Stomach smooth muscle (tissue), 2 donors: ENCODE results near the gene SUN2.

Experiments used
- H3K27ac ChIP-seq: one replicate; pipeline ENCODE4 v1.7.0; 2013; ENCODE audit warnings: mild to moderate bottlenecking, low read length, inconsistent platforms
- H3K27me3 ChIP-seq, 2 donors: one replicate each; pipeline ENCODE4 v1.7.0; 2013; ENCODE audit warnings: low read length in 2 of 2; ENCODE audit not compliant: insufficient read depth in 2 of 2, control insufficient read depth in 1 of 2
- H3K36me3 ChIP-seq, 2 donors: one replicate each; pipeline ENCODE4 v1.7.0; 2013; ENCODE audit warnings: low read length in 2 of 2; ENCODE audit not compliant: control insufficient read depth in 2 of 2, insufficient read depth in 2 of 2
- H3K4me1 ChIP-seq: one replicate; pipeline ENCODE4 v1.7.0; 2013; ENCODE audit warnings: low read length; ENCODE audit not compliant: control insufficient read depth, insufficient read depth
- H3K4me3 ChIP-seq, 2 donors: one replicate each; pipeline ENCODE4 v1.7.0; 2013; ENCODE audit warnings: low read length in 2 of 2
- H3K9ac ChIP-seq, 2 donors: one replicate each; pipeline ENCODE4 v1.7.0; 2013; ENCODE audit warnings: low read length in 2 of 2, mild to moderate bottlenecking in 1 of 2
- H3K9me3 ChIP-seq, 2 donors: one replicate each; pipeline ENCODE4 v1.7.0; 2013; ENCODE audit warnings: low read length in 2 of 2; ENCODE audit not compliant: control insufficient read depth in 2 of 2
- donor health status: healthy.
- donor health status: Pancreatic carcinoma.

SUN2 gene

GRCh38 chr22:38792833-38793232, 37.0 kb upstream of the SUN2 start:
- H3K27ac ChIP-seq: no peak overlapping the region
- H3K4me3 ChIP-seq: peak overlapping the region; percentile 92 to 96
- H3K9ac ChIP-seq: peak overlapping the region in 1 of 2 donors; percentile 86
- H3K27me3 ChIP-seq: peaks cover 0 to 2% of the 10 kb centered on the region in 2 donors
- no peaks in the 10 kb centered on the region for H3K9me3 ChIP-seq
- peaks cover 8 to 10% of the 10 kb centered on the region in 2 donors for H3K36me3 ChIP-seq
- peaks cover 21% of the 10 kb centered on the region for H3K4me1 ChIP-seq

- Histone ChIP-seq H3K4me1 (peaks cover 28% of the 10 kb centered on the region), H3K27me3 (no peaks in the 10 kb centered on the region), H3K4me3 (no peak overlapping the region), H3K9ac (no peak overlapping the region), H3K9me3 (no peaks in the 10 kb centered on the region), H3K36me3 (peaks cover 8 to 10% of the 10 kb centered on the region in 2 donors), H3K27ac (no peak overlapping the region)
Observed at GRCh38 chr22:38789606-38790005, 33.8 kb upstream of the SUN2 start.

GRCh38 chr22:38788846-38789245, 33.0 kb upstream of the SUN2 start:
- no peak overlapping the region for H3K9ac ChIP-seq
- peaks cover 24% of the 10 kb centered on the region for H3K4me1 ChIP-seq

GRCh38 chr22:38788021-38788816, 32.4 kb upstream of the SUN2 start:
- Histone ChIP-seq H3K9ac (peak overlapping the region in 1 of 2 donors; percentile 42), H3K4me1 (peaks cover 24% of the 10 kb centered on the region)

More at GRCh38 chr22:38788846-38789245, 33.0 kb upstream of the SUN2 start:
- Histone ChIP-seq H3K4me3 (no peak overlapping the region), H3K9me3 (no peaks in the 10 kb centered on the region), H3K36me3 (peaks cover 8 to 10% of the 10 kb centered on the region in 2 donors), H3K27ac (peak overlapping the region; percentile 41), H3K27me3 (no peaks in the 10 kb centered on the region)

GRCh38 chr22:38786631-38787030, 30.8 kb upstream of the SUN2 start:
- Histone ChIP-seq H3K27ac (no peak overlapping the region), H3K9me3 (no peaks in the 10 kb centered on the region), H3K4me3 (no peak overlapping the region), H3K4me1 (peaks cover 24% of the 10 kb centered on the region), H3K36me3 (peaks cover 17% of the 10 kb centered on the region in 2 donors), H3K27me3 (no peaks in the 10 kb centered on the region), H3K9ac (no peak overlapping the region)

More at GRCh38 chr22:38788021-38788816, 32.4 kb upstream of the SUN2 start:
- H3K27ac ChIP-seq: peak overlapping the region; percentile 41
- no peaks in the 10 kb centered on the region for H3K27me3 ChIP-seq
- no peaks in the 10 kb centered on the region for H3K9me3 ChIP-seq
- peaks cover 8 to 10% of the 10 kb centered on the region in 2 donors for H3K36me3 ChIP-seq
- H3K4me3 ChIP-seq: no peak overlapping the region

GRCh38 chr22:38784856-38785255, 29.1 kb upstream of the SUN2 start:
- Histone ChIP-seq H3K4me3 (no peak overlapping the region), H3K36me3 (peaks cover 20 to 21% of the 10 kb centered on the region in 2 donors), H3K9ac (no peak overlapping the region), H3K27ac (no peak overlapping the region), H3K9me3 (no peaks in the 10 kb centered on the region), H3K27me3 (no peaks in the 10 kb centered on the region), H3K4me1 (peaks cover 24% of the 10 kb centered on the region)

- Histone ChIP-seq H3K27me3 (no peaks in the 10 kb centered on the region), H3K9ac (no peak overlapping the region), H3K9me3 (no peaks in the 10 kb centered on the region), H3K4me1 (peaks cover 23% of the 10 kb centered on the region), H3K36me3 (peaks cover 22 to 24% of the 10 kb centered on the region in 2 donors), H3K4me3 (no peak overlapping the region), H3K27ac (no peak overlapping the region)
Observed at GRCh38 chr22:38784035-38784434, 28.2 kb upstream of the SUN2 start.

- H3K9ac ChIP-seq: no peak overlapping the region
- H3K4me1 ChIP-seq: peaks cover 14% of the 10 kb centered on the region
- H3K36me3 ChIP-seq: peaks cover 26% of the 10 kb centered on the region in 2 donors
- no peak overlapping the region for H3K27ac ChIP-seq
- no peak overlapping the region for H3K4me3 ChIP-seq
- no peaks in the 10 kb centered on the region for H3K27me3 ChIP-seq
- no peaks in the 10 kb centered on the region for H3K9me3 ChIP-seq
Observed at GRCh38 chr22:38783095-38783615, 27.4 kb upstream of the SUN2 start.

- Histone ChIP-seq H3K4me1 (peaks cover 12% of the 10 kb centered on the region), H3K4me3 (no peak overlapping the region), H3K9ac (no peak overlapping the region), H3K27me3 (no peaks in the 10 kb centered on the region), H3K27ac (no peak overlapping the region), H3K9me3 (no peaks in the 10 kb centered on the region), H3K36me3 (peaks cover 26 to 27% of the 10 kb centered on the region in 2 donors)
Observed at GRCh38 chr22:38782402-38783094, 26.8 kb upstream of the SUN2 start.

- Histone ChIP-seq H3K27ac (no peak overlapping the region), H3K9ac (no peak overlapping the region), H3K9me3 (no peaks in the 10 kb centered on the region), H3K4me3 (no peak overlapping the region), H3K36me3 (peaks cover 26 to 27% of the 10 kb centered on the region in 2 donors), H3K27me3 (no peaks in the 10 kb centered on the region), H3K4me1 (peaks cover 6% of the 10 kb centered on the region)
Observed at GRCh38 chr22:38781033-38781432, 25.2 kb upstream of the SUN2 start.
